Lung (tissue), 12 donors: ENCODE results near the gene CA14. TPM values are rescaled to one million over a fixed set of nuclear protein-coding genes. Genes with fewer than 3 reads are reported as not detected.
A peak's percentile ranks its signal among the peaks of the same experiment; 100 is the strongest.

Source experiments
- ATAC-seq: fragments of 200-7000 bp; cut with Tn5 transposase; one replicate; pipeline ENCODE4 v1.9.1; 2020; ENCODE audit warnings: moderate number of reproducible peaks; ENCODE audit not compliant: insufficient read depth, low FRiP score
- DNase-seq, 3 donors: peaks; one replicate each; pipeline ENCODE4 v3.0.0-alpha.2; 2013 to 2017
- H3K27ac ChIP-seq, 2 donors: one replicate each; pipeline ENCODE4 v1.5.1; 2013; ENCODE audit warnings: mild to moderate bottlenecking in 2 of 2, moderate library complexity in 2 of 2, control low read depth in 1 of 2, inconsistent platforms in 1 of 2, low read depth in 1 of 2, low read length in 1 of 2
- H3K27me3 ChIP-seq, 3 donors: one replicate each; pipeline ENCODE4 v1.5.1; 2013; ENCODE audit warnings: low read length in 2 of 3; ENCODE audit not compliant: control insufficient read depth in 3 of 3, insufficient read depth in 3 of 3
- H3K36me3 ChIP-seq, 4 donors: one replicate each; pipeline ENCODE4 v1.5.1; 2013; ENCODE audit warnings: low read length in 4 of 4, mild to moderate bottlenecking in 1 of 4, moderate library complexity in 1 of 4; ENCODE audit not compliant: control insufficient read depth in 4 of 4, insufficient read depth in 4 of 4
- H3K4me1 ChIP-seq, 5 donors: one replicate each; pipeline ENCODE4 v1.5.1; 2013; ENCODE audit warnings: low read length in 5 of 5, mild to moderate bottlenecking in 2 of 5, moderate library complexity in 1 of 5; ENCODE audit not compliant: control insufficient read depth in 5 of 5, insufficient read depth in 5 of 5
- H3K4me3 ChIP-seq: one replicate; pipeline ENCODE4 v1.5.1; 2013; ENCODE audit warnings: mild to moderate bottlenecking, control low read depth, moderate library complexity
- H3K9ac ChIP-seq, 2 donors: one replicate each; pipeline ENCODE4 v1.5.1; 2013; ENCODE audit warnings: low read length in 2 of 2, control low read depth in 1 of 2; ENCODE audit not compliant: insufficient read depth in 1 of 2
- H3K9me3 ChIP-seq, 4 donors: one replicate each; pipeline ENCODE4 v1.5.1; 2013; ENCODE audit warnings: low read length in 3 of 4, mild to moderate bottlenecking in 1 of 4, moderate library complexity in 1 of 4; ENCODE audit not compliant: control insufficient read depth in 4 of 4, insufficient read depth in 3 of 4
- CTCF ChIP-seq: IDR thresholded peaks from 2 replicates; pipeline ENCODE4 v1.5.1; 2012; ENCODE audit warnings: mild to moderate bottlenecking; ENCODE audit errors: control extremely low read depth, extremely low read depth
- WGBS, 2 donors: extraction: QIAGEN DNeasy Blood & Tissue Kit; methylation state at CpG; one replicate each; pipeline ENCODE4 v1.1.7; 2013; 5-methylcytosine and 5-hydroxymethylcytosine counted together
- polyA plus RNA-seq, 2 donors: library from polyadenylated mRNA; stranded (reverse); fragments of 200-250 nt; gene quantifications; one replicate each; pipeline ENCODE4 v1.2.1, GENCODE V29; 2013
- total RNA-seq, 2 donors: library from RNA; depleted of rRNA in 1 of 2; stranded (reverse); fragments of >200 nt in 1 of 2; gene quantifications; one replicate each; pipeline ENCODE4 v1.2.1, GENCODE V29; 2014 to 2021
- donor health status: control.
- donor health status: control.
- donor health status: Bipolar disorder and iron deficiency.
- donor health status: healthy.
- donor health status: DM: yes; HTN: yes; CAD: no.

Gene CA14
- total and polyA plus RNA-seq, 4 donors: 0.14 to 0.40 (median 0.24) TPM

- H3K4me3 ChIP-seq: no peak overlapping the region
- no peak for TF ChIP-seq CTCF
- no peaks in the 10 kb centered on the region for H3K4me1 ChIP-seq
- no peaks in the 10 kb centered on the region for H3K9me3 ChIP-seq
- H3K27me3 ChIP-seq: no peaks in the 10 kb centered on the region
- no peak overlapping the region for H3K9ac ChIP-seq
- H3K36me3 ChIP-seq: peaks cover 4 to 15% (median 13%) of the 10 kb centered on the region in 4 donors
- 96 to 99% methylated on average over 2 of the region's 2 CpGs for WGBS, 2 donors
- no peak overlapping the region for H3K27ac ChIP-seq
- no peak for ATAC-seq
- DNase-seq: peak in 2 of 3 donors; percentile 22 to 39
Observed at GRCh38 chr1:150221552-150221951, 36.0 kb upstream of the CA14 start.

GRCh38 chr1:150224983-150225382 is 32.6 kb upstream of the CA14 start:
- DNase-seq (no peak), ATAC-seq (no peak)
- no peak overlapping the region for H3K27ac ChIP-seq
- 69 to 91% methylated on average over 1 of the region's 1 CpG for WGBS, 2 donors
- no peak for TF ChIP-seq CTCF
- no peaks in the 10 kb centered on the region for H3K4me1 ChIP-seq
- H3K9me3 ChIP-seq: no peaks in the 10 kb centered on the region
- peaks cover 4 to 24% (median 15%) of the 10 kb centered on the region in 4 donors for H3K36me3 ChIP-seq
- no peaks in the 10 kb centered on the region for H3K27me3 ChIP-seq
- no peak overlapping the region for H3K4me3 ChIP-seq
- H3K9ac ChIP-seq: no peak overlapping the region

- H3K27ac ChIP-seq: no peak overlapping the region
- H3K4me3 ChIP-seq: no peak overlapping the region
- no peak for TF ChIP-seq CTCF
- no peak for ATAC-seq
- H3K9ac ChIP-seq: no peak overlapping the region
- H3K4me1 ChIP-seq: no peaks in the 10 kb centered on the region
- 73 to 90% methylated on average over 1 of the region's 1 CpG for WGBS, 2 donors
- H3K36me3 ChIP-seq: peaks cover 4 to 21% (median 14%) of the 10 kb centered on the region in 4 donors
- no peaks in the 10 kb centered on the region for H3K9me3 ChIP-seq
- DNase-seq: no peak
- H3K27me3 ChIP-seq: no peaks in the 10 kb centered on the region
Observed at GRCh38 chr1:150225546-150225945, 32.0 kb upstream of the CA14 start.

GRCh38 chr1:150226486-150226885 is 31.1 kb upstream of the CA14 start:
- Histone ChIP-seq H3K4me3 (no peak overlapping the region), H3K9ac (no peak overlapping the region), H3K36me3 (peaks cover 4 to 19% (median 14%) of the 10 kb centered on the region in 4 donors), H3K27ac (no peak overlapping the region), H3K27me3 (no peaks in the 10 kb centered on the region), H3K4me1 (no peaks in the 10 kb centered on the region), H3K9me3 (no peaks in the 10 kb centered on the region)
- 77 to 92% methylated on average over 2 of the region's 2 CpGs for WGBS, 2 donors
- no peak for DNase-seq
- no peak for ATAC-seq
- no peak for TF ChIP-seq CTCF
